H9 (cell line): Measurements from ENCODE around the gene SULT2A1. TPM values are rescaled to one million over a fixed set of nuclear protein-coding genes. Genes with fewer than 3 reads are reported as not detected.

ENCODE experiments used
- DNase-seq: peaks from one replicate; pipeline ENCODE4 v3.0.0-alpha.2; 2017
- H2AFZ ChIP-seq: one replicate; pipeline ENCODE4 v1.6.1; 2013; ENCODE audit warnings: mild to moderate bottlenecking, low read length, control low read depth, moderate library complexity
- H2AK5ac ChIP-seq: 2 replicates; pipeline ENCODE4 v1.6.1; 2013; ENCODE audit warnings: low read length, control low read depth, mixed read lengths; ENCODE audit not compliant: insufficient read length
- H2BK120ac ChIP-seq: one replicate; pipeline ENCODE4 v1.6.1; 2013; ENCODE audit warnings: low read depth, mild to moderate bottlenecking, low read length, control low read depth, inconsistent platforms; ENCODE audit not compliant: poor library complexity, severe bottlenecking
- H2BK12ac ChIP-seq: 2 replicates; pipeline ENCODE4 v1.6.1; 2013; ENCODE audit warnings: low read length, control low read depth, mixed read lengths, low read depth; ENCODE audit not compliant: insufficient read length
- H2BK15ac ChIP-seq: 2 replicates; pipeline ENCODE4 v1.6.1; 2013; ENCODE audit warnings: low read depth, low read length, control low read depth
- H2BK20ac ChIP-seq: one replicate; pipeline ENCODE4 v1.6.1; 2013; ENCODE audit warnings: low read depth, mild to moderate bottlenecking, low read length, control low read depth, inconsistent platforms; ENCODE audit not compliant: poor library complexity, severe bottlenecking
- H2BK5ac ChIP-seq: 2 replicates; pipeline ENCODE4 v1.6.1; 2013; ENCODE audit warnings: low read length, control low read depth, mixed read lengths; ENCODE audit not compliant: insufficient read length
- H3K14ac ChIP-seq: 2 replicates; pipeline ENCODE4 v1.6.1; 2013; ENCODE audit warnings: low read length, control low read depth; ENCODE audit not compliant: insufficient read depth
- H3K18ac ChIP-seq: 2 replicates; pipeline ENCODE4 v1.6.1; 2013; ENCODE audit warnings: low read depth, mild to moderate bottlenecking, mixed read lengths, low read length, control low read depth; ENCODE audit not compliant: insufficient read length
- H3K23ac ChIP-seq: 2 replicates; pipeline ENCODE4 v1.6.1; 2013; ENCODE audit warnings: low read length, control low read depth, mixed read lengths, low read depth; ENCODE audit not compliant: insufficient read length
- H3K23me2 ChIP-seq: 2 replicates; pipeline ENCODE4 v1.6.1; 2013; ENCODE audit warnings: low read depth, mild to moderate bottlenecking, mixed read lengths, low read length, control low read depth; ENCODE audit not compliant: insufficient read length, poor library complexity, severe bottlenecking
- H3K27ac ChIP-seq: 2 replicates; pipeline ENCODE4 v1.5.1; 2013; ENCODE audit warnings: low read length, control low read depth, mixed read lengths, low read depth; ENCODE audit not compliant: insufficient read length
- H3K27me3 ChIP-seq: 2 replicates; pipeline ENCODE4 v1.6.1; 2013; ENCODE audit warnings: low read length, control low read depth, inconsistent platforms; ENCODE audit not compliant: insufficient read depth
- H3K4ac ChIP-seq: 2 replicates; pipeline ENCODE4 v1.6.1; 2013; ENCODE audit warnings: low read depth, mild to moderate bottlenecking, control low read depth, inconsistent platforms, low read length, moderate library complexity
- H3K4me1 ChIP-seq: 2 replicates; pipeline ENCODE4 v1.6.1; 2013; ENCODE audit warnings: low read length, control low read depth, inconsistent platforms; ENCODE audit not compliant: insufficient read depth
- H3K4me2 ChIP-seq: 2 replicates; pipeline ENCODE4 v1.6.1; 2013; ENCODE audit warnings: low read length, control low read depth, mixed read lengths; ENCODE audit not compliant: insufficient read length, insufficient read depth
- H3K56ac ChIP-seq: 2 replicates; pipeline ENCODE4 v1.6.1; 2013; ENCODE audit warnings: low read depth, mild to moderate bottlenecking, mixed read lengths, low read length, control low read depth; ENCODE audit not compliant: insufficient read length
- H3K79me1 ChIP-seq: 2 replicates; pipeline ENCODE4 v1.6.1; 2013; ENCODE audit warnings: low read depth, mild to moderate bottlenecking, moderate library complexity, low read length, control low read depth, inconsistent platforms; ENCODE audit not compliant: insufficient read depth, poor library complexity, severe bottlenecking
- H3K79me2 ChIP-seq: 2 replicates; pipeline ENCODE4 v1.6.1; 2013; ENCODE audit warnings: low read length, control low read depth, inconsistent platforms; ENCODE audit not compliant: insufficient read depth
- H3K9ac ChIP-seq: 2 replicates; pipeline ENCODE4 v1.6.1; 2013; ENCODE audit warnings: low read length, control low read depth, mixed read lengths; ENCODE audit not compliant: insufficient read length; ENCODE audit errors: extremely low read depth
- H3K9me3 ChIP-seq: one replicate; pipeline ENCODE4 v1.6.1; 2013; ENCODE audit warnings: low read depth, low read length, inconsistent platforms; ENCODE audit not compliant: control insufficient read depth
- H3T11ph ChIP-seq: one replicate; pipeline ENCODE4 v1.6.1; 2013; ENCODE audit warnings: mild to moderate bottlenecking, low read length, control low read depth, inconsistent platforms
- H4K20me1 ChIP-seq: one replicate; pipeline ENCODE4 v1.6.1; 2013; ENCODE audit not compliant: control insufficient read depth, insufficient read length, insufficient read depth
- H4K5ac ChIP-seq: 2 replicates; pipeline ENCODE4 v1.6.1; 2013; ENCODE audit warnings: low read depth, mild to moderate bottlenecking, mixed read lengths, low read length, control low read depth; ENCODE audit not compliant: insufficient read length
- H4K8ac ChIP-seq: replicated peaks from 2 replicates; pipeline ENCODE4 v1.6.1; 2013; ENCODE audit warnings: low read length, control low read depth, mixed read lengths, low read depth; ENCODE audit not compliant: insufficient read length
- H4K91ac ChIP-seq: 2 replicates; pipeline ENCODE4 v1.6.1; 2013; ENCODE audit warnings: low read depth, mild to moderate bottlenecking, moderate library complexity, mixed read lengths, low read length, control low read depth; ENCODE audit not compliant: insufficient read length
- H3K27ac Mint-ChIP-seq, 3 experiments: 2 replicates in 2 of 3; 3 replicates in 1 of 3; pipeline ENCODE4 v1.8.0; 2020 to 2021; ENCODE audit warnings: mixed read lengths in 3 of 3, mild to moderate bottlenecking in 1 of 3, moderate library complexity in 1 of 3
- H3K27me3 Mint-ChIP-seq: 2 replicates; pipeline ENCODE4 v1.8.0; 2021; ENCODE audit warnings: low read depth, mild to moderate bottlenecking, moderate library complexity, mixed read lengths
- H3K36me3 Mint-ChIP-seq, 3 experiments: 2 replicates in 2 of 3; 3 replicates in 1 of 3; pipeline ENCODE4 v1.8.0; 2020 to 2021; ENCODE audit warnings: low read depth in 3 of 3, mixed read lengths in 3 of 3; ENCODE audit not compliant: insufficient read depth in 1 of 3
- H3K4me1 Mint-ChIP-seq, 2 experiments: 2 replicates each; pipeline ENCODE4 v1.8.0; 2020; ENCODE audit warnings: mixed read lengths in 2 of 2
- H3K4me3 Mint-ChIP-seq, 2 experiments: 2 replicates in 1 of 2; 3 replicates in 1 of 2; pipeline ENCODE4 v1.8.0; 2020 to 2021; ENCODE audit warnings: mild to moderate bottlenecking in 2 of 2, mixed read lengths in 2 of 2, moderate library complexity in 1 of 2
- H3K9me3 Mint-ChIP-seq, 2 experiments: 2 replicates in 1 of 2; 3 replicates in 1 of 2; pipeline ENCODE4 v1.8.0; 2020; ENCODE audit warnings: mild to moderate bottlenecking in 2 of 2, mixed read lengths in 2 of 2, moderate library complexity in 1 of 2
- CTCF ChIP-seq: fragments of 200-600 bp; sonication (generic); conservative IDR thresholded peaks from 3 replicates; pipeline ENCODE4 v1.8.0; 2021; ENCODE audit warnings: antibody characterized with exemption, mild to moderate bottlenecking
- WGBS: extraction: QIAGEN DNeasy Blood & Tissue Kit; methylation state at CpG from one replicate; pipeline ENCODE4 v1.1.7; 2013; ENCODE audit warnings: missing lambda C conversion rate, low lambda C conversion rate, mixed read lengths; ENCODE audit not compliant: insufficient read length; ENCODE audit errors: extremely low coverage; 5-methylcytosine and 5-hydroxymethylcytosine counted together
- total RNA-seq: library from RNA; stranded (reverse); gene quantifications from 2 replicates; pipeline ENCODE4 v1.2.1, GENCODE V29; 2021

Gene SULT2A1
- total RNA-seq, 1 experiment from 2014 or later: not detected

GRCh38 chr19:47854459-47854858 is 31.7 kb downstream of the SULT2A1 start:
- Mint-ChIP-seq H3K27ac (no peak overlapping the region), H3K27me3 (peaks cover 8% of the 10 kb centered on the region), H3K4me3 (no peak overlapping the region), H3K9me3 (no peaks in the 10 kb centered on the region; a peak in 1 of 5 replicates), H3K36me3 (no peaks in the 10 kb centered on the region), H3K4me1 (peaks cover 24 to 25% of the 10 kb centered on the region in 2 experiments)
- Histone ChIP-seq H4K91ac (no peak overlapping the region), H2BK5ac (no peak overlapping the region), H2BK20ac (no peak overlapping the region), H3K4me2 (no peak overlapping the region), H3K27ac (no peak overlapping the region), H4K8ac (no peak overlapping the region), H2AFZ (no peak overlapping the region), H3K4ac (no peak overlapping the region), H3T11ph (no peak overlapping the region), H4K20me1 (no peaks in the 10 kb centered on the region), H3K23me2 (no peaks in the 10 kb centered on the region), H3K56ac (no peak overlapping the region), H3K79me2 (no peaks in the 10 kb centered on the region), H3K18ac (no peak overlapping the region), H4K5ac (no peak overlapping the region), H3K9ac (no peak overlapping the region), H3K23ac (no peak overlapping the region), H2BK12ac (no peak overlapping the region), H2BK120ac (no peak overlapping the region), H3K4me1 (no peaks in the 10 kb centered on the region; the same call in 1 of the 2 replicates), H3K79me1 (no peaks in the 10 kb centered on the region), H3K9me3 (no peaks in the 10 kb centered on the region), H3K14ac (no peak overlapping the region), H3K27me3 (no peaks in the 10 kb centered on the region), H2AK5ac (no peak overlapping the region), H2BK15ac (no peak overlapping the region)
- no peak for DNase-seq
- no CpG with 5 or more reads among the region's 4 CpGs for WGBS
- TF ChIP-seq CTCF: no peak
